22Rv1 (cell line): ENCODE measurements around the gene NAA38.

ENCODE experiments used
- H3K27ac ChIP-seq: fragments of 450-650 bp; 2 replicates; pipeline ENCODE4 v1.5.1; 2017
- CTCF ChIP-seq: fragments of 450-650 bp; IDR thresholded peaks from 2 replicates; pipeline ENCODE4 v1.5.1; 2017; ENCODE audit warnings: mild to moderate bottlenecking
- ZFX ChIP-seq: fragments of 450-650 bp; IDR thresholded peaks from 2 replicates; pipeline ENCODE4 v1.6.1; 2017; ENCODE audit warnings: antibody characterized with exemption, borderline replicate concordance

Gene NAA38

GRCh38 chr17:7854851-7855659, 2.3 kb downstream of the NAA38 start, which contains the start of gene TMEM88:
Gene TMEM88 (plus strand): TSS chr17:7855066. CDS start chr17:7855075, 9 bp downstream.
- H3K27ac ChIP-seq = peak within 1 kb of the TSS; percentile 98
- TF ChIP-seq ZFX (no peak), CTCF (no peak)

- no peak for TF ChIP-seq CTCF
- TF ChIP-seq ZFX = no peak
- peak overlapping the region; percentile 98 for H3K27ac ChIP-seq
Observed at GRCh38 chr17:7854078-7854777, 3.1 kb downstream of the NAA38 start.

GRCh38 chr17:7853691-7854038, 3.7 kb downstream of the NAA38 start:
- no peak for TF ChIP-seq CTCF
- no peak for TF ChIP-seq ZFX
- peak overlapping the region; percentile 98 for H3K27ac ChIP-seq

- peak overlapping the region; percentile 98 for H3K27ac ChIP-seq
- TF ChIP-seq CTCF = no peak
- TF ChIP-seq ZFX = no peak
Observed at GRCh38 chr17:7852919-7853690, 4.3 kb downstream of the NAA38 start.

GRCh38 chr17:7852262-7852670, 5.1 kb downstream of the NAA38 start:
- H3K27ac ChIP-seq = peak overlapping the region; percentile 98
- no peak for TF ChIP-seq CTCF
- TF ChIP-seq ZFX = no peak

- H3K27ac ChIP-seq = peak overlapping the region; percentile 98
- TF ChIP-seq ZFX = no peak
- TF ChIP-seq CTCF = peak; percentile 96
Observed at GRCh38 chr17:7851438-7852261, 5.7 kb downstream of the NAA38 start.
